ENCODE measurements around the gene SBK1. TPM values are rescaled to one million over a fixed set of nuclear protein-coding genes. Genes with fewer than 3 reads are reported as not detected.

SBK1 gene
- total and polyA plus RNA-seq, 2 of the 4 experiments (the other 2 are of a cell fraction) = under 0.01 to 0.05 TPM

GRCh38 chr16:28280881-28281836 is 11.2 kb upstream of the SBK1 start:
- H3K4me2 ChIP-seq (ENCODE audit: low read depth, low read length) = no peak overlapping the region
- H3K14ac ChIP-seq (replicated peaks; ENCODE audit: low read depth, low read length) = no peak overlapping the region
- no peaks in the 10 kb centered on the region for H3K79me1 ChIP-seq (ENCODE audit: low read depth in 1 of 2, low read length in 2 of 2)
- no peak overlapping the region for H2BK120ac ChIP-seq (ENCODE audit: low read depth, low read length)
- H3K18ac ChIP-seq (ENCODE audit: low read depth, low read length) = no peak overlapping the region
- in situ Hi-C loops (cut with MboI; ENCODE audit: low sequenced_read_pairs) = no loop called here
- H3K56ac ChIP-seq (ENCODE audit: extremely low read depth, insufficient read depth, low read length) = no peak overlapping the region
- POLR2A ChIA-PET (ENCODE audit: unreplicated experiment) = no interaction called here
- H3K9me3 ChIP-seq (ENCODE audit: control insufficient read depth, insufficient read depth, low read length) = no peaks in the 10 kb centered on the region
- H3K9ac ChIP-seq (ENCODE audit: low read depth, low read length) = no peak overlapping the region
- no peak for TF ChIP-seq USF2 (IDR thresholded peaks at IDR 0.05; ENCODE audit: low read depth, low read length)
- TF ChIP-seq CEBPB (IDR thresholded peaks at IDR 0.05; ENCODE audit: low read depth, low read length) = no peak
- TF ChIP-seq BHLHE40 (IDR thresholded peaks at IDR 0.05; ENCODE audit: low read depth, low read length) = no peak
- TF ChIP-seq RFX5 (IDR thresholded peaks at IDR 0.05; ENCODE audit: low read depth, low read length) = no peak
- no peak for TF ChIP-seq ELK1 (IDR thresholded peaks at IDR 0.05; ENCODE audit: borderline replicate concordance, low read depth, low read length)
- no peak for TF ChIP-seq NFE2L2 (IDR thresholded peaks at IDR 0.05; ENCODE audit: low read depth, low read length)
- no peak for TF ChIP-seq CHD1 (IDR thresholded peaks at IDR 0.05; ENCODE audit: low read depth, low read length)
- no peak for TF ChIP-seq SMC3 (IDR thresholded peaks at IDR 0.05; ENCODE audit: low read depth, low read length)
- no peak for TF ChIP-seq FOS (IDR thresholded peaks at IDR 0.05; ENCODE audit: low read depth, low read length)
- TF ChIP-seq RCOR1 (IDR thresholded peaks at IDR 0.05; ENCODE audit: insufficient replicate concordance, low read length) = no peak
- TF ChIP-seq POLR2A (IDR thresholded peaks at IDR 0.05; ENCODE audit: low read depth, low read length) = no peak
- no peak for TF ChIP-seq CTCF (conservative IDR thresholded peaks at IDR 0.05; ENCODE audit: low read depth, low read length)
- no peaks in the 10 kb centered on the region for H3K36me3 ChIP-seq (ENCODE audit: control insufficient read depth, insufficient read depth, low read length)
- no peaks in the 10 kb centered on the region for H3K9me1 ChIP-seq (ENCODE audit: insufficient read depth, low read length)
- no peak overlapping the region for H3K27ac ChIP-seq (ENCODE audit: insufficient read depth, low read length)
- H2AK9ac ChIP-seq (replicated peaks; ENCODE audit: low read depth, low read length, poor library complexity) = no peak overlapping the region
- intact Hi-C loops (cut with micrococcal nuclease) = no loop called here
- BruUV-seq (replicated peaks) = no TSS peak
- H3K23ac ChIP-seq (ENCODE audit: low read depth, low read length) = no peak overlapping the region
- H3K4ac ChIP-seq (ENCODE audit: low read depth, low read length) = no peak overlapping the region
- H2AK5ac ChIP-seq (ENCODE audit: low read depth, low read length) = no peak overlapping the region
- 50 to 100% methylated on average over 3 to 6 of the region's 15 CpGs for WGBS, 2 experiments (ENCODE audit: extremely low coverage in 2 of 2, insufficient read length in 1 of 2)
- ATAC-seq (ENCODE audit: low read depth) (no peak), DNase-seq (no peak)
- H3K4me1 ChIP-seq (ENCODE audit: control insufficient read depth, insufficient read depth, low read length) = no peaks in the 10 kb centered on the region
- no peak overlapping the region for H2BK20ac ChIP-seq (ENCODE audit: low read depth, low read length)
- H2BK5ac ChIP-seq (ENCODE audit: low read depth, low read length, poor library complexity, severe bottlenecking) = no peak overlapping the region
- CTCF ChIA-PET = no interaction called here
- no peak overlapping the region for H4K5ac ChIP-seq (ENCODE audit: low read depth, low read length)
- H2AFZ ChIP-seq (replicated peaks; ENCODE audit: low read length, poor library complexity) = no peak overlapping the region
- dilution Hi-C loops (cut with HindIII; ENCODE audit: low sequenced_read_pairs, unreplicated experiment) = no loop called here
- H3K27me3 ChIP-seq (ENCODE audit: control insufficient read depth, insufficient read depth, low read length) = peaks cover 19% of the 10 kb centered on the region
- no peak overlapping the region for H4K8ac ChIP-seq (ENCODE audit: low read depth in 2 of 2, low read length in 2 of 2)
- no peaks in the 10 kb centered on the region for H4K20me1 ChIP-seq (ENCODE audit: insufficient read depth, low read length)
- no peak overlapping the region for H4K91ac ChIP-seq (ENCODE audit: insufficient read depth, low read depth, low read length)
- no peak overlapping the region for H3K4me3 ChIP-seq (ENCODE audit: insufficient read depth, low read depth, low read length)
- H2BK15ac ChIP-seq (ENCODE audit: low read depth, low read length) = no peak overlapping the region

All from IMR-90 (cell line).